HCT116 (cell line): ENCODE results near the gene EIF1AY. TPM values are rescaled to one million over a fixed set of nuclear protein-coding genes. Genes with fewer than 3 reads are reported as not detected.

Experiments used
- ATAC-seq: fragments of 200-7000 bp; cut with Tn5 transposase; 2 replicates; pipeline ENCODE4 v1.9.1; 2020; ENCODE audit warnings: mild to moderate bottlenecking, moderate library complexity
- Bru-seq: library from RNA; stranded (reverse); fragments of 400-500 nt; gene quantifications from one replicate; lab custom pipeline; 2021; lab: Mats Ljungman, UMichigan
- BruChase-seq, 2 experiments: library from RNA; stranded (reverse); fragments of 400-500 nt; gene quantifications; one replicate each; lab custom pipeline; 2021; lab: Mats Ljungman, UMichigan
- BruUV-seq: library from RNA; stranded (reverse); fragments of 400-500 nt; replicated peaks from 2 replicates; lab custom pipeline; 2021; lab: Mats Ljungman, UMichigan
- CTCF ChIA-PET: fragments of 300-600 bp; sonication (Branson Sonifier 250); formaldehyde crosslinking; loops from one replicate; lab custom pipeline; 2021; ENCODE audit warnings: antibody characterized with exemption; lab: Charles Lee
- POLR2A ChIA-PET: fragments of 300-600, 350-600 bp; sonication (Branson Sonifier 250); formaldehyde crosslinking; loops from one replicate; lab custom pipeline; 2021; ENCODE audit warnings: antibody characterized with exemption; lab: Charles Lee
- RAD21 ChIA-PET, 2 experiments: fragments of 300-600 bp; sonication (Branson Sonifier 250); formaldehyde crosslinking; loops; one replicate each; lab custom pipeline; 2023; ENCODE audit warnings: low total read pairs in 2 of 2; ENCODE audit not compliant: uncharacterized antibody in 2 of 2, unreplicated experiment in 2 of 2, low non-redundant PET in 1 of 2; lab: Charles Lee
- DNase-seq: peaks from one replicate; pipeline ENCODE4 v3.0.0-alpha.2; 2010; ENCODE audit warnings: low read depth, low spot score
- H2AFZ ChIP-seq: fragments of 200-600 bp; shearing (Covaris generic), sonication (generic); 2 replicates; pipeline ENCODE4 v1.6.1; 2017; ENCODE audit warnings: low read depth, mixed run types, mixed read lengths, antibody characterized with exemption, low read length; ENCODE audit not compliant: poor library complexity, severe bottlenecking
- H3K27ac ChIP-seq: 2 replicates; pipeline ENCODE4 v1.5.1; 2012; ENCODE audit warnings: low read depth, low read length
- H3K27me3 ChIP-seq: fragments of 200-600 bp; sonication (generic); 2 replicates; pipeline ENCODE4 v1.6.1; 2016; ENCODE audit warnings: mixed run types, low read length, mixed read lengths; ENCODE audit not compliant: insufficient read depth
- H3K36me3 ChIP-seq, 2 experiments: fragments of 200-500 bp in 1 of 2; fragments of 200-600 bp in 1 of 2; sonication (Bioruptor generic) in 1 of 2; sonication (generic) in 1 of 2; 2 replicates each; pipeline versions ENCODE4 v1.5.1 to v1.6.1; 2014 to 2016; ENCODE audit warnings: low read length in 2 of 2, inconsistent platforms in 1 of 2, mixed read lengths in 1 of 2, mixed run types in 1 of 2; ENCODE audit not compliant: insufficient read depth in 2 of 2, control insufficient read depth in 1 of 2
- H3K4me1 ChIP-seq, 2 experiments: fragments of 200-600 bp in 1 of 2; sonication (generic) in 1 of 2; 2 replicates each; pipeline versions ENCODE4 v1.5.1 to v1.6.1; 2012 to 2017; ENCODE audit warnings: low read length in 2 of 2, inconsistent platforms in 1 of 2, mild to moderate bottlenecking in 1 of 2, mixed read lengths in 1 of 2, mixed run types in 1 of 2, moderate library complexity in 1 of 2; ENCODE audit not compliant: insufficient read depth in 2 of 2, control insufficient read depth in 1 of 2
- H3K4me2 ChIP-seq: fragments of 200-600 bp; sonication (generic); 2 replicates; pipeline ENCODE4 v1.6.1; 2017; ENCODE audit warnings: mixed run types, low read length, mixed read lengths
- H3K4me3 ChIP-seq, 2 experiments: fragments of 200-600 bp in 1 of 2; sonication (generic) in 1 of 2; replicated peaks in 1 of 2; 2 replicates each; pipeline ENCODE4 v1.5.1; 2011 to 2016; ENCODE audit warnings: low read length in 2 of 2, control low read depth in 1 of 2, low read depth in 1 of 2, mild to moderate bottlenecking in 1 of 2, mixed read lengths in 1 of 2, mixed run types in 1 of 2
- H3K79me2 ChIP-seq: fragments of 200-600 bp; sonication (generic); 2 replicates; pipeline ENCODE4 v1.6.1; 2017; ENCODE audit warnings: mild to moderate bottlenecking, mixed run types, low read length, moderate library complexity, mixed read lengths; ENCODE audit not compliant: insufficient read depth
- H3K9ac ChIP-seq: fragments of 200-600 bp; sonication (generic); 2 replicates; pipeline ENCODE4 v1.6.1; 2016; ENCODE audit warnings: low read length, mixed read lengths
- H3K9me2 ChIP-seq: fragments of 200-600 bp; sonication (generic), shearing (Covaris generic); 2 replicates; pipeline ENCODE4 v1.6.1; 2017; ENCODE audit warnings: mixed run types, mild to moderate bottlenecking, moderate library complexity; ENCODE audit not compliant: insufficient read depth
- H3K9me3 ChIP-seq, 2 experiments: fragments of 200-500 bp in 1 of 2; fragments of 200-600 bp in 1 of 2; sonication (Bioruptor generic) in 1 of 2; sonication (generic) in 1 of 2; 2 replicates each; pipeline ENCODE4 v1.6.1; 2014 to 2017; ENCODE audit warnings: low read length in 2 of 2, mixed read lengths in 2 of 2, inconsistent platforms in 1 of 2, low read depth in 1 of 2, mild to moderate bottlenecking in 1 of 2, mixed run types in 1 of 2, moderate library complexity in 1 of 2; ENCODE audit not compliant: control insufficient read depth in 1 of 2, insufficient read depth in 1 of 2
- H4K20me1 ChIP-seq: fragments of 200-600 bp; sonication (generic), shearing (Covaris generic); 2 replicates; pipeline ENCODE4 v1.6.1; 2017; ENCODE audit warnings: mixed run types, mild to moderate bottlenecking, moderate library complexity; ENCODE audit not compliant: insufficient read depth
- EGR1 ChIP-seq: IDR thresholded peaks from 2 replicates; pipeline ENCODE4 v1.6.1; 2012; ENCODE audit warnings: low read depth
- ELF1 ChIP-seq: IDR thresholded peaks from 2 replicates; pipeline ENCODE4 v1.6.1; 2012; ENCODE audit warnings: low read depth, borderline replicate concordance
- EZH2 ChIP-seq: fragments of 200-600 bp; sonication (generic); IDR thresholded peaks from 2 replicates; pipeline ENCODE4 v1.6.1; 2017; ENCODE audit warnings: antibody characterized with exemption, mixed run types
- EZH2phosphoT487 ChIP-seq: fragments of 200-600 bp; IDR thresholded peaks from 2 replicates; pipeline ENCODE4 v1.6.1; 2018; ENCODE audit warnings: antibody characterized with exemption, borderline replicate concordance
- JUND ChIP-seq: IDR thresholded peaks from 2 replicates; pipeline ENCODE4 v1.6.1; 2012
- POLR2A ChIP-seq: IDR thresholded peaks from 2 replicates; pipeline ENCODE4 v1.7.0; 2011; ENCODE audit warnings: borderline replicate concordance; ENCODE audit not compliant: insufficient read depth, insufficient read length; ENCODE audit errors: extremely low read depth
- POLR2AphosphoS5 ChIP-seq: IDR thresholded peaks from 2 replicates; pipeline ENCODE4 v1.6.1; 2011; ENCODE audit warnings: mild to moderate bottlenecking, low read depth, low read length, moderate library complexity
- SIN3A ChIP-seq: IDR thresholded peaks from 2 replicates; pipeline ENCODE4 v1.6.1; 2012; ENCODE audit warnings: low read depth
- SRF ChIP-seq: IDR thresholded peaks from 2 replicates; pipeline ENCODE4 v1.6.1; 2012; ENCODE audit warnings: low read depth
- TCF7L2 ChIP-seq: IDR thresholded peaks from 2 replicates; pipeline ENCODE4 v1.7.0; 2011; ENCODE audit warnings: borderline replicate concordance, inconsistent platforms; ENCODE audit not compliant: insufficient read depth, insufficient read length; ENCODE audit errors: extremely low read depth
- ZNF274 ChIP-seq: fragments of 200-500 bp; sonication (Bioruptor generic); IDR thresholded peaks from 2 replicates; pipeline ENCODE4 v1.6.1; 2014; ENCODE audit warnings: mild to moderate bottlenecking, low read depth, low read length, inconsistent platforms
- intact Hi-C: fragments of 100-400 bp; cut with micrococcal nuclease; formaldehyde crosslinking; loops from 2 replicates; pipeline ENCODE4 v1.10.0; 2022
- long read RNA-seq: library from polyadenylated mRNA; unstranded; transcript quantifications from one replicate; pipeline ENCODE4 v2.0.0, GENCODE V29; 2021; ENCODE audit not compliant: unreplicated experiment
- polyA plus RNA-seq: library from polyadenylated mRNA; unstranded; fragments of >200 nt; gene quantifications from 2 replicates; pipeline ENCODE4 v1.2.1, GENCODE V29; 2012; ENCODE audit warnings: missing spikeins
- total RNA-seq: library from RNA; stranded (reverse); gene quantifications from one replicate; pipeline ENCODE4 v1.2.1, GENCODE V29; 2021; ENCODE audit not compliant: unreplicated experiment
- TF ChIP-seq, protein P1 (sequence below): IDR thresholded peaks from 2 replicates; pipeline ENCODE4 v1.6.1; 2012
- TF ChIP-seq, protein P2 (sequence below): IDR thresholded peaks from 2 replicates; pipeline ENCODE4 v1.6.1; 2011; ENCODE audit warnings: mild to moderate bottlenecking, low read length, moderate library complexity; ENCODE audit not compliant: insufficient replicate concordance; ENCODE audit errors: extremely low read depth

The EIF1AY gene, protein sequence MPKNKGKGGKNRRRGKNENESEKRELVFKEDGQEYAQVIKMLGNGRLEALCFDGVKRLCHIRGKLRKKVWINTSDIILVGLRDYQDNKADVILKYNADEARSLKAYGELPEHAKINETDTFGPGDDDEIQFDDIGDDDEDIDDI
- total RNA-seq (16.9 TPM), Bru-seq, nascent RNA (percentile 60 among the genes with signal in this experiment), BruChase-seq, experiment 1, labeled RNA remaining after a 6-hour chase (percentile 59 among the genes with signal in this experiment), BruChase-seq, experiment 2, labeled RNA remaining after a 2-hour chase (percentile 49 among the genes with signal in this experiment)
- polyA plus RNA-seq = 3.8 and 5.9 TPM in 2 replicates
- long read RNA-seq, transcript EIF1AY-201 (7 exons, 1,390 nt) = major isoform, 7 of 10 reads
- long read RNA-seq, partial matches to known transcripts = 3 of 10 reads
- long read RNA-seq, other reads (novel, unspliced or antisense) = 0 of 10 reads

GRCh38 chrY:20575531-20576121 lies at the start of gene EIF1AY:
TSS of gene EIF1AY (plus strand) at chrY:20575776. CDS start at chrY:20575872, 96 bp downstream.
- CTCF ChIA-PET = no interaction called here
- H3K4me1 ChIP-seq = no peaks in the 10 kb centered on the region
- H3K27me3 ChIP-seq = no peaks in the 10 kb centered on the region
- H2AFZ ChIP-seq = no peak within 1 kb of the TSS
- H3K9me2 ChIP-seq = no peaks in the 10 kb centered on the region
- ATAC-seq = peak; percentile 98
- H3K9ac ChIP-seq = peak within 1 kb of the TSS; percentile 57
- no TSS peak for BruUV-seq
- H3K4me2 ChIP-seq = peak within 1 kb of the TSS; percentile 55
- POLR2A ChIA-PET = no interaction called here
- no peak within 1 kb of the TSS for H3K27ac ChIP-seq
- no peaks in the 10 kb centered on the region for H4K20me1 ChIP-seq
- TF ChIP-seq, protein P1, sequence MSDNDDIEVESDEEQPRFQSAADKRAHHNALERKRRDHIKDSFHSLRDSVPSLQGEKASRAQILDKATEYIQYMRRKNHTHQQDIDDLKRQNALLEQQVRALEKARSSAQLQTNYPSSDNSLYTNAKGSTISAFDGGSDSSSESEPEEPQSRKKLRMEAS = no peak
- TF ChIP-seq POLR2AphosphoS5 (no peak), EZH2phosphoT487 (no peak), TCF7L2 (no peak), EGR1 (no peak), JUND (no peak), SRF (no peak), POLR2A (no peak), EZH2 (no peak), ELF1 (no peak), SIN3A (no peak), ZNF274 (no peak)
- TF ChIP-seq, protein P2, sequence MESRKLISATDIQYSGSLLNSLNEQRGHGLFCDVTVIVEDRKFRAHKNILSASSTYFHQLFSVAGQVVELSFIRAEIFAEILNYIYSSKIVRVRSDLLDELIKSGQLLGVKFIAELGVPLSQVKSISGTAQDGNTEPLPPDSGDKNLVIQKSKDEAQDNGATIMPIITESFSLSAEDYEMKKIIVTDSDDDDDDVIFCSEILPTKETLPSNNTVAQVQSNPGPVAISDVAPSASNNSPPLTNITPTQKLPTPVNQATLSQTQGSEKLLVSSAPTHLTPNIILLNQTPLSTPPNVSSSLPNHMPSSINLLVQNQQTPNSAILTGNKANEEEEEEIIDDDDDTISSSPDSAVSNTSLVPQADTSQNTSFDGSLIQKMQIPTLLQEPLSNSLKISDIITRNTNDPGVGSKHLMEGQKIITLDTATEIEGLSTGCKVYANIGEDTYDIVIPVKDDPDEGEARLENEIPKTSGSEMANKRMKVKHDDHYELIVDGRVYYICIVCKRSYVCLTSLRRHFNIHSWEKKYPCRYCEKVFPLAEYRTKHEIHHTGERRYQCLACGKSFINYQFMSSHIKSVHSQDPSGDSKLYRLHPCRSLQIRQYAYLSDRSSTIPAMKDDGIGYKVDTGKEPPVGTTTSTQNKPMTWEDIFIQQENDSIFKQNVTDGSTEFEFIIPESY = no peak
- TF ChIP-seq, all 23 proteins: peak for 0
- Histone ChIP-seq H3K36me3 (no peaks in the 10 kb centered on the region), H3K4me3 (peak within 1 kb of the TSS; percentile 50 to 55), H3K79me2 (peaks cover 8% of the 10 kb centered on the region; the same call in 1 of the 2 replicates), H3K9me3 (no peaks in the 10 kb centered on the region)
- intact Hi-C loops = no loop called here
- DNase-seq = peak; percentile 60
- RAD21 ChIA-PET = no interaction called here
